Transverse colon (tissue), 4 donors: ENCODE data around the gene LGALS9C.
"Not testable (repeated sequence)": the region's sequence is repeated elsewhere in the genome, so short reads cannot be mapped to it uniquely, and the experiment has no call there.

Experiments used
- CTCF ChIP-seq, 5 experiments: fragments of 200-600 bp in 3 of 5; fragments of 450-650 bp in 2 of 5; sonication (generic) in 3 of 5; IDR thresholded peaks; 1 replicate in 2 of 5; 2 replicates in 3 of 5; pipeline ENCODE4 v1.5.1; 2016 to 2017; ENCODE audit warnings: antibody characterized with exemption in 5 of 5, inconsistent platforms in 3 of 5, mild to moderate bottlenecking in 2 of 5, moderate library complexity in 1 of 5
- EP300 ChIP-seq: sonication (generic); formaldehyde crosslinking; IDR thresholded peaks from one replicate; pipeline ENCODE4 v1.6.1; 2017; ENCODE audit warnings: antibody characterized with exemption, low read depth
- POLR2A ChIP-seq: fragments of 450-650 bp; IDR thresholded peaks from one replicate; pipeline ENCODE4 v1.6.1; 2016; ENCODE audit warnings: antibody characterized with exemption, mild to moderate bottlenecking, moderate library complexity
- POLR2AphosphoS5 ChIP-seq, 3 donors: sonication (generic); formaldehyde crosslinking; IDR thresholded peaks; one replicate each; pipeline ENCODE4 v1.6.1; 2016; ENCODE audit warnings: antibody characterized with exemption in 3 of 3

DNA sequence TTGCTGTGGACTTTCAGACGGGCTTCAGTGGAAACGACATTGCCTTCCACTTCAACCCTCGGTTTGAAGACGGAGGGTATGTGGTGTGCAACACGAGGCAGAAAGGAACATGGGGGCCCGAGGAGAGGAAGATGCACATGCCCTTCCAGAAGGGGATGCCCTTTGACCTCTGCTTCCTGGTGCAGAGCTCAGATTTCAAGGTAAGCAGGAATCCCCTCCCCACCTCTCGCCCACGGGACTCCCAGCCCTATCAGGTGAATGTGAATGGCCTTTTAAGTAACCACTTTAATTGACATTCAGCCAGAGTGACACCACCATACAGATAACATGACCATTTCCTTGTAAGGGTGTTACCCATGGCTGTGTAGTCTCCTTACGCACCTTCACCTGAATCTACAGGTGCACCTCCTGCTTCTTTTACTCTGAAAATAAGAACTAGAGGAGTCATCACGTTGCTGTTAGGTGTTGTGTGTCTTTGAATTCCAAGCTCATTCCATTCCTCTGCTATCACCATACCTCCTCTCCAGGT, 9.4 kb downstream of the LGALS9C start:
- not testable (repeated sequence) for TF ChIP-seq CTCF (IDR thresholded peaks at IDR 0.05); POLR2A; POLR2AphosphoS5 (IDR thresholded peaks at IDR 0.05); EP300
